SK-N-SH (cell line): ENCODE data around the gene EVA1A.

Experiments used
- CTCF ChIP-seq: fragments of 200-600 bp; sonication (generic); IDR thresholded peaks from 2 replicates; pipeline ENCODE4 v1.6.1; 2017; ENCODE audit warnings: antibody characterized with exemption, mild to moderate bottlenecking, moderate library complexity
- EP300 ChIP-seq, 2 experiments: IDR thresholded peaks; 2 replicates each; pipeline versions ENCODE4 v1.4.0 to v1.6.1; 2012; ENCODE audit warnings: borderline replicate concordance in 1 of 2, low read depth in 1 of 2, low read length in 1 of 2
- FOSL2 ChIP-seq: IDR thresholded peaks from 2 replicates; pipeline ENCODE4 v1.4.0; 2012; ENCODE audit warnings: low read depth, mild to moderate bottlenecking, moderate library complexity, borderline replicate concordance
- JUND ChIP-seq: IDR thresholded peaks from 2 replicates; pipeline ENCODE4 v1.4.0; 2012
- MAX ChIP-seq: IDR thresholded peaks from 2 replicates; pipeline ENCODE4 v1.4.0; 2012; ENCODE audit warnings: low read depth
- PBX3 ChIP-seq: IDR thresholded peaks from 2 replicates; pipeline ENCODE4; 2012
- REST ChIP-seq: IDR thresholded peaks from 2 replicates; pipeline ENCODE4 v1.6.1; 2012; ENCODE audit warnings: mild to moderate bottlenecking, low read depth, low read length, moderate library complexity
- RXRA ChIP-seq: IDR thresholded peaks from 2 replicates; pipeline ENCODE4 v1.4.0; 2012; ENCODE audit warnings: low read depth, mild to moderate bottlenecking, borderline replicate concordance
- SIN3A ChIP-seq: IDR thresholded peaks from 2 replicates; pipeline ENCODE4 v1.6.1; 2012; ENCODE audit warnings: low read depth, mild to moderate bottlenecking, low read length, moderate library complexity, borderline replicate concordance
- TAF1 ChIP-seq: IDR thresholded peaks from 2 replicates; pipeline ENCODE4 v1.6.1; 2012; ENCODE audit warnings: low read depth, mild to moderate bottlenecking, low read length, moderate library complexity, borderline replicate concordance
- ZBTB33 ChIP-seq: IDR thresholded peaks from 2 replicates; pipeline ENCODE4 v1.4.0; 2012; ENCODE audit warnings: low read depth, borderline replicate concordance

- TF ChIP-seq EP300 (IDR thresholded peaks at IDR 0.05; ENCODE audit: borderline replicate concordance in 1 of 2, low read depth in 1 of 2, low read length in 1 of 2) = no peak
- TF ChIP-seq CTCF = no peak
- no peak for TF ChIP-seq REST
- no peak for TF ChIP-seq JUND
- no peak for TF ChIP-seq ZBTB33
- TF ChIP-seq RXRA = no peak
- no peak for TF ChIP-seq MAX
- no peak for TF ChIP-seq SIN3A
- no peak for TF ChIP-seq FOSL2
- no peak for TF ChIP-seq PBX3
- TF ChIP-seq TAF1 = no peak
These were observed 47.0 kb downstream of the EVA1A start for GRCh38 chr2:75513616-75514170.
